ENCODE data around the gene CYP2D6. TPM values are rescaled to one million over a fixed set of nuclear protein-coding genes. Genes with fewer than 3 reads are reported as not detected.

Gene CYP2D6
- total and polyA plus RNA-seq, 2 of the 13 experiments (the other 11 are each of a cell fraction or from before 2014, with no cell fraction given), result 1.0 to 3.7 TPM

GRCh38 chr22:42090596-42091454, 39.8 kb downstream of the CYP2D6 start, which contains the start of gene NDUFA6 (continued):
- TF ChIP-seq ZNF878 (CRISPR knock-in tag; IDR thresholded peaks at IDR 0.05), result no peak
- TF ChIP-seq FOXO1 (CRISPR knock-in tag; IDR thresholded peaks at IDR 0.05), result 0 out of 2 replicates have a peak, but pooled peaks have one; percentile 5
- TF ChIP-seq ZBTB4 (CRISPR knock-in tag; IDR thresholded peaks at IDR 0.05; ENCODE audit: borderline replicate concordance), result peak; percentile 88; the same call in 1 of the 2 replicates
- no peak for TF ChIP-seq ZNF276 (CRISPR knock-in tag; IDR thresholded peaks at IDR 0.05; ENCODE audit: low read depth)
- TF ChIP-seq MIER2 (CRISPR knock-in tag; IDR thresholded peaks at IDR 0.05), result peak; percentile 42; the same call in 1 of the 2 replicates
- TF ChIP-seq LBX2 (CRISPR knock-in tag; IDR thresholded peaks at IDR 0.05; ENCODE audit: borderline replicate concordance), result no peak
- TF ChIP-seq FOXO4 (CRISPR knock-in tag; conservative IDR thresholded peaks at IDR 0.05), result no peak
- TF ChIP-seq ZMYM2 (CRISPR knock-in tag; IDR thresholded peaks at IDR 0.05), result no peak
- TF ChIP-seq JUN (CRISPR knock-in tag; IDR thresholded peaks at IDR 0.05), result peak; percentile 72
- peak; percentile 44; the same call in 1 of the 2 replicates for TF ChIP-seq ZNF331 (CRISPR knock-in tag; IDR thresholded peaks at IDR 0.05)
- peak; percentile 42; the same call in 1 of the 2 replicates for TF ChIP-seq ETV5 (CRISPR knock-in tag; IDR thresholded peaks at IDR 0.05; ENCODE audit: borderline replicate concordance)
- peak; percentile 93 for TF ChIP-seq MYPOP (CRISPR knock-in tag; IDR thresholded peaks at IDR 0.05)
- peak; percentile 44; the same call in 1 of the 2 replicates for TF ChIP-seq ADNP (CRISPR knock-in tag; IDR thresholded peaks at IDR 0.05)
- TF ChIP-seq CENPT (CRISPR knock-in tag; IDR thresholded peaks at IDR 0.05; ENCODE audit: low read depth), result no peak
- TF ChIP-seq ISL2 (CRISPR knock-in tag; IDR thresholded peaks at IDR 0.05), result peak; percentile 76; the same call in 1 of the 2 replicates
- no peak for TF ChIP-seq SRSF4 (IDR thresholded peaks at IDR 0.05; ENCODE audit: low read depth, low read length, poor library complexity, severe bottlenecking)
- no peak for TF ChIP-seq DNMT3B (CRISPR knock-in tag; conservative IDR thresholded peaks at IDR 0.05)
- peak; percentile 76; the same call in 1 of the 2 replicates for TF ChIP-seq ZNF274 (CRISPR knock-in tag; IDR thresholded peaks at IDR 0.05)
- no peak for TF ChIP-seq ZNF207 (IDR thresholded peaks at IDR 0.05; ENCODE audit: borderline replicate concordance)
- peak; percentile 70; the same call in 1 of the 2 replicates for TF ChIP-seq PHF21A (CRISPR knock-in tag; IDR thresholded peaks at IDR 0.05)
- TF ChIP-seq HOXD1 (CRISPR knock-in tag; IDR thresholded peaks at IDR 0.05), result peak; percentile 75

All from HepG2 (cell line).